Esophagus muscularis mucosa (tissue), 3 donors: ENCODE measurements around the gene FBN1.

Experiments
- POLR2A ChIP-seq: fragments of 450-650 bp; IDR thresholded peaks from one replicate; pipeline ENCODE4 v1.6.1; 2017; ENCODE audit warnings: antibody characterized with exemption, moderate library complexity, mild to moderate bottlenecking, low read depth
- TF ChIP-seq, protein P1 (sequence below), 3 experiments: fragments of 200-600 bp in 2 of 3; fragments of 450-650 bp in 1 of 3; sonication (generic) in 2 of 3; IDR thresholded peaks; one replicate each; pipeline ENCODE4 v1.5.1; 2017 to 2019; ENCODE audit warnings: antibody characterized with exemption in 3 of 3, mild to moderate bottlenecking in 2 of 3, moderate library complexity in 1 of 3

DNA sequence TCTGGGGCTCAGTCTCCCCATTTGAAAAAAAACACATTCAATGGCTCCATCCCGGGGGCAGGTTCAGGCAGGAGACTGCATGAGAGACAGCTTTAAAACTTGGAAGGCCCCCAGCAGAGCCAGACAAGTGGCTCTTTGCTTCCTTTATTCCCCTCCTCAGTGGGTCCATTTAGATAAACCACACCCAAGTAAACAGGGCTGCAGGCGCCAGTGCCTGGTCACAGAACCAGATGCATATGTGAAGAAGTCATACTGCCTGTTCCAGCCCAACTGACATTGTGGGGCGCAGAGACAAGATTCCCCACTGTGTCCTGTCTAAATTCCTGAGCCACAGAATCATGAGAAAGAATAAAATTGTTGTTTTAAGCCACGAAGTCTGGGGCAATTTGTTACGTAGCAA is 9.0 kb downstream of the FBN1 start:
- TF ChIP-seq, protein P1, sequence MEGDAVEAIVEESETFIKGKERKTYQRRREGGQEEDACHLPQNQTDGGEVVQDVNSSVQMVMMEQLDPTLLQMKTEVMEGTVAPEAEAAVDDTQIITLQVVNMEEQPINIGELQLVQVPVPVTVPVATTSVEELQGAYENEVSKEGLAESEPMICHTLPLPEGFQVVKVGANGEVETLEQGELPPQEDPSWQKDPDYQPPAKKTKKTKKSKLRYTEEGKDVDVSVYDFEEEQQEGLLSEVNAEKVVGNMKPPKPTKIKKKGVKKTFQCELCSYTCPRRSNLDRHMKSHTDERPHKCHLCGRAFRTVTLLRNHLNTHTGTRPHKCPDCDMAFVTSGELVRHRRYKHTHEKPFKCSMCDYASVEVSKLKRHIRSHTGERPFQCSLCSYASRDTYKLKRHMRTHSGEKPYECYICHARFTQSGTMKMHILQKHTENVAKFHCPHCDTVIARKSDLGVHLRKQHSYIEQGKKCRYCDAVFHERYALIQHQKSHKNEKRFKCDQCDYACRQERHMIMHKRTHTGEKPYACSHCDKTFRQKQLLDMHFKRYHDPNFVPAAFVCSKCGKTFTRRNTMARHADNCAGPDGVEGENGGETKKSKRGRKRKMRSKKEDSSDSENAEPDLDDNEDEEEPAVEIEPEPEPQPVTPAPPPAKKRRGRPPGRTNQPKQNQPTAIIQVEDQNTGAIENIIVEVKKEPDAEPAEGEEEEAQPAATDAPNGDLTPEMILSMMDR (IDR thresholded peaks at IDR 0.05), result no peak
- no peak for TF ChIP-seq POLR2A
